ENCODE measurements around the gene SH2D1A.

DNA sequence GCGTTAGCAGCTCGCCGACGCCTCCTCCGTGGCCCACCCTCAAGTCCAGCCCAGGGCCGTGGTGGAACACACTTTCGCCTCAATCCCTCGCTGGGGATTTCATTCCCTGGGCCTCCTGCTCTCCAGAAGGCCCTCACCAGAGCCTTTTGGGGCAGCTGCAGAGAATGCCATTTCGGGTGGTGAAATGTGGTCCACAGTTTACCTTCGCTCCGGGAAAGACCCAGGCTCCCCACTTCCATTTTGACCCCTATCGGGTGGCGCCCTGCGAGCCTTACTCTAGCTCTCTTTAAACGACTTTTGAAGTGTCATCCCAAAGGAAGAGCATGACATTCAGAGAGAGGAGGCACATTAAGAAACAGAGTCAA lies 496 bp downstream of the SH2D1A start:
- TF ChIP-seq POLR2A (IDR thresholded peaks at IDR 0.05; ENCODE audit: low read depth, low read length) = no peak
- TF ChIP-seq RFX5 (IDR thresholded peaks at IDR 0.05; ENCODE audit: low read depth, low read length) = no peak
- TF ChIP-seq CTCF (conservative IDR thresholded peaks at IDR 0.05; ENCODE audit: low read depth, low read length) = no peak
- no peak for TF ChIP-seq MXI1 (IDR thresholded peaks at IDR 0.05; ENCODE audit: borderline replicate concordance, low read depth, low read length)
